ENCODE results near the gene PARP15.

- TF ChIP-seq CTCF (IDR thresholded peaks at IDR 0.05 in 8 of 11, conservative IDR thresholded peaks at IDR 0.05 in 3 of 11), result no peak
- TF ChIP-seq POLR2A (IDR thresholded peaks at IDR 0.05), result no peak
Observed at GRCh38 chr3:122615303-122615702, 37.9 kb downstream of the PARP15 start.
